ENCODE results near the gene ITSN1.
A peak's percentile ranks its signal among the peaks of the same experiment; 100 is the strongest.

Gene ITSN1

GRCh38 chr21:33643658-33644311 is 1.5 kb downstream of the ITSN1 start:
- Mint-ChIP-seq H3K4me3 (peak overlapping the region in 1 of 2 donors; percentile 88), H3K4me1 (peaks cover 8 to 14% of the 10 kb centered on the region in 2 donors), H3K27ac (no peak overlapping the region), H3K9me3 (no peaks in the 10 kb centered on the region), H3K36me3 (no peaks in the 10 kb centered on the region), H3K27me3 (peaks cover 16 to 21% of the 10 kb centered on the region in 2 donors)
- ATAC-seq (replicated peaks) (no peak), DNase-seq (no peak)

GRCh38 chr21:33644383-33645074 is 2.2 kb downstream of the ITSN1 start:
- no peak for DNase-seq
- H3K27me3 Mint-ChIP-seq: peaks cover 16 to 23% of the 10 kb centered on the region in 2 donors
- H3K4me3 Mint-ChIP-seq: no peak overlapping the region
- H3K27ac Mint-ChIP-seq: no peak overlapping the region
- H3K4me1 Mint-ChIP-seq: peaks cover 8 to 14% of the 10 kb centered on the region in 2 donors
- no peaks in the 10 kb centered on the region for H3K36me3 Mint-ChIP-seq
- ATAC-seq (replicated peaks): no peak
- H3K9me3 Mint-ChIP-seq: no peaks in the 10 kb centered on the region

- Mint-ChIP-seq H3K4me3 (no peak overlapping the region), H3K9me3 (no peaks in the 10 kb centered on the region), H3K36me3 (no peaks in the 10 kb centered on the region), H3K4me1 (peaks cover 8 to 14% of the 10 kb centered on the region in 2 donors), H3K27ac (no peak overlapping the region), H3K27me3 (peaks cover 16 to 23% of the 10 kb centered on the region in 2 donors)
- ATAC-seq (replicated peaks) (no peak), DNase-seq (no peak)
These were observed 3.4 kb downstream of the ITSN1 start for GRCh38 chr21:33645730-33646129.

- Mint-ChIP-seq H3K4me1 (peaks cover 4 to 9% of the 10 kb centered on the region in 2 donors), H3K36me3 (no peaks in the 10 kb centered on the region), H3K27me3 (peaks cover 16 to 27% of the 10 kb centered on the region in 2 donors), H3K4me3 (no peak overlapping the region), H3K27ac (no peak overlapping the region), H3K9me3 (no peaks in the 10 kb centered on the region)
- ATAC-seq (replicated peaks) (no peak), DNase-seq (no peak)
These were observed 5.3 kb downstream of the ITSN1 start for GRCh38 chr21:33647587-33647986.

- Mint-ChIP-seq H3K27ac (no peak overlapping the region), H3K4me1 (peaks cover 3% of the 10 kb centered on the region in 2 donors), H3K36me3 (no peaks in the 10 kb centered on the region), H3K9me3 (no peaks in the 10 kb centered on the region), H3K4me3 (no peak overlapping the region), H3K27me3 (peaks cover 10 to 23% of the 10 kb centered on the region in 2 donors)
- DNase-seq (no peak), ATAC-seq (replicated peaks) (no peak)
These were observed 6.3 kb downstream of the ITSN1 start for GRCh38 chr21:33648555-33648954.

- no peak overlapping the region for H3K27ac Mint-ChIP-seq
- no peak overlapping the region for H3K4me3 Mint-ChIP-seq
- ATAC-seq (replicated peaks): no peak
- peaks cover 1 to 10% of the 10 kb centered on the region in 2 donors for H3K27me3 Mint-ChIP-seq
- DNase-seq: no peak
- H3K36me3 Mint-ChIP-seq: no peaks in the 10 kb centered on the region
- no peaks in the 10 kb centered on the region for H3K4me1 Mint-ChIP-seq
- H3K9me3 Mint-ChIP-seq: no peaks in the 10 kb centered on the region
These were observed 7.9 kb downstream of the ITSN1 start for GRCh38 chr21:33650230-33650629.

- Mint-ChIP-seq H3K4me1 (no peaks in the 10 kb centered on the region), H3K27me3 (peaks cover 6 to 10% of the 10 kb centered on the region in 2 donors), H3K9me3 (no peaks in the 10 kb centered on the region), H3K36me3 (no peaks in the 10 kb centered on the region), H3K27ac (no peak overlapping the region), H3K4me3 (no peak overlapping the region)
- DNase-seq (no peak), ATAC-seq (replicated peaks) (no peak)
These were observed 8.7 kb downstream of the ITSN1 start for GRCh38 chr21:33650929-33651509.

GRCh38 chr21:33651965-33652680 is 9.8 kb downstream of the ITSN1 start:
- H3K27ac Mint-ChIP-seq: no peak overlapping the region
- no peaks in the 10 kb centered on the region for H3K36me3 Mint-ChIP-seq
- ATAC-seq (replicated peaks): no peak
- peaks cover 0 to 2% of the 10 kb centered on the region in 2 donors for H3K4me1 Mint-ChIP-seq
- no peaks in the 10 kb centered on the region for H3K9me3 Mint-ChIP-seq
- H3K27me3 Mint-ChIP-seq: peaks cover 9 to 10% of the 10 kb centered on the region in 2 donors
- no peak for DNase-seq
- H3K4me3 Mint-ChIP-seq: no peak overlapping the region

- Mint-ChIP-seq H3K9me3 (no peaks in the 10 kb centered on the region), H3K4me3 (no peak overlapping the region), H3K27me3 (peaks cover 4 to 14% of the 10 kb centered on the region in 2 donors), H3K27ac (no peak overlapping the region), H3K36me3 (no peaks in the 10 kb centered on the region), H3K4me1 (peaks cover 0 to 6% of the 10 kb centered on the region in 2 donors)
- ATAC-seq (replicated peaks): no peak
- DNase-seq: no peak
These were observed 12.1 kb downstream of the ITSN1 start for GRCh38 chr21:33654412-33654811.

GRCh38 chr21:33655588-33656221 is 13.4 kb downstream of the ITSN1 start:
- no peak overlapping the region for H3K27ac Mint-ChIP-seq
- no peaks in the 10 kb centered on the region for H3K9me3 Mint-ChIP-seq
- no peaks in the 10 kb centered on the region for H3K36me3 Mint-ChIP-seq
- DNase-seq (no peak), ATAC-seq (replicated peaks) (no peak)
- H3K4me1 Mint-ChIP-seq: peaks cover 0 to 6% of the 10 kb centered on the region in 2 donors
- no peak overlapping the region for H3K4me3 Mint-ChIP-seq
- peaks cover 4 to 14% of the 10 kb centered on the region in 2 donors for H3K27me3 Mint-ChIP-seq

- no peaks in the 10 kb centered on the region for H3K36me3 Mint-ChIP-seq
- H3K9me3 Mint-ChIP-seq: no peaks in the 10 kb centered on the region
- no peak overlapping the region for H3K4me3 Mint-ChIP-seq
- DNase-seq: no peak
- H3K27me3 Mint-ChIP-seq: peaks cover 0 to 14% of the 10 kb centered on the region in 2 donors
- H3K4me1 Mint-ChIP-seq: peaks cover 0 to 6% of the 10 kb centered on the region in 2 donors
- no peak for ATAC-seq (replicated peaks)
- H3K27ac Mint-ChIP-seq: no peak overlapping the region
These were observed 15.0 kb downstream of the ITSN1 start for GRCh38 chr21:33657124-33657820.

- Mint-ChIP-seq H3K27me3 (peaks cover 0 to 14% of the 10 kb centered on the region in 2 donors), H3K4me1 (peaks cover 0 to 6% of the 10 kb centered on the region in 2 donors), H3K27ac (no peak overlapping the region), H3K9me3 (no peaks in the 10 kb centered on the region), H3K36me3 (no peaks in the 10 kb centered on the region), H3K4me3 (no peak overlapping the region)
- DNase-seq: no peak
- ATAC-seq (replicated peaks): no peak
These were observed 16.7 kb downstream of the ITSN1 start for GRCh38 chr21:33658919-33659567.

- Mint-ChIP-seq H3K9me3 (no peaks in the 10 kb centered on the region), H3K27me3 (peaks cover 0 to 14% of the 10 kb centered on the region in 2 donors)
These were observed 17.3 kb downstream of the ITSN1 start for GRCh38 chr21:33659568-33659949.

More at GRCh38 chr21:33659568-33659949, 17.3 kb downstream of the ITSN1 start:
- ATAC-seq (replicated peaks) (no peak), DNase-seq (no peak)
- no peak overlapping the region for H3K4me3 Mint-ChIP-seq
- H3K36me3 Mint-ChIP-seq: no peaks in the 10 kb centered on the region
- peaks cover 0 to 6% of the 10 kb centered on the region in 2 donors for H3K4me1 Mint-ChIP-seq
- no peak overlapping the region for H3K27ac Mint-ChIP-seq

All from stimulated activated naive B cell treated with anti-CD40 and anti-IgM and Interleukin-4, amounts not matched to agents 10 μg/mL and 1 μg/mL and 100 μg/mL, for 72 hours (primary cell).